SK-N-MC (cell line): ENCODE measurements around the gene TNN.

Experiments used
- EZH2 ChIP-seq: fragments of 200-600 bp; sonication (generic); IDR thresholded peaks from one replicate; pipeline ENCODE4 v1.6.1; 2017; ENCODE audit warnings: antibody characterized with exemption
- POLR2AphosphoS5 ChIP-seq: IDR thresholded peaks from 2 replicates; pipeline ENCODE4 v1.6.1; 2012; ENCODE audit warnings: mild to moderate bottlenecking, low read depth, low read length, borderline replicate concordance

- TF ChIP-seq EZH2 (no peak), POLR2AphosphoS5 (no peak)
Measured at GRCh38 chr1:175148068-175148467, 80.4 kb downstream of the TNN start.
